Endometrial microvascular endothelial cells (primary cell): ENCODE data around the gene TDRD3. TPM values are rescaled to one million over a fixed set of nuclear protein-coding genes. Genes with fewer than 3 reads are reported as not detected.

Source experiments
- in situ Hi-C: cut with HindIII; loops from 2 replicates; pipeline ENCODE4 v1.10.0; 2017; ENCODE audit warnings: low sequenced_read_pairs, low pct_unique_long_range_greater_than_20kb; ENCODE audit errors: inconsistent ontology term
- total RNA-seq: library from RNA; depleted of rRNA; stranded (reverse); fragments of >200 nt; gene quantifications from one replicate; pipeline ENCODE4 v1.2.3, GENCODE V29; 2015; ENCODE audit errors: inconsistent ontology term

The TDRD3 gene
- total RNA-seq, 1 donor from 2014 or later: 6.1 TPM

DNA sequence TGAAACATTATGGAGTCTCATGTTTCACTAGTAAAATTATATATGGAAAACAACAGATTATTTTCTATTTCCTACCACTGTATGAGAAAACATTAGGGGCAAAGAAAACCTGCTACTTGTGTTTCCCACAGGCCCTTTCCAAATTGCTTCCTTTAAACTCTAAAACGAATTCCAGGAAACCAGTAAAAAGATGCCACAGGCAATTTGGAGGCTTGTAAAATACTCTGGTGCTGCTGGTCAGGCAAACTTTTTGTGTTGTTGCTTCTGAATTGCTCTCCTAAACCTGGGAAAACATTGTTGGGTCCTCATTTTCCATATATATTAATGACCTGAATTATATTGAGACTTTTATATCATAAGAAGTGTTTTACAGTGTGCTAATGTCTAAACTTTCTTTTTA lies 141.5 kb downstream of the TDRD3 start:
- in situ Hi-C loops: no loop called here

DNA sequence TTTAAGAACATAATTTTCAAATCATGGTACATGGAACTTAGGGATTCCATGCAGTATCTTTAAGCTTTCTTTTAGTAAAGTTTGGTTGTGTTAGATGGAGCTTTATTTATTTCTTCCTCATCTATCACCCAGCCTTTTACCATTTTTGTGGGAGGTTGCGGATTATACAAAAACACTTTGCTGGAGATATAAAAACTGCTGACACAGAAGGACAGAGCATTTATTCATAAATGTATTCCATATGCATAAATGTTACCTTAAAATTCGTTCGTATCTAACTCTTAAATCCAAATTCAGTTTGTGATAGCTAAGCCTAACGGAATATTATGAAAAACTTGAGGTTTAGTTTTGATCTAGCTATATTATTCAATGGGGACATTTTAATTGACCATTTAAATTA lies 143.3 kb downstream of the TDRD3 start:
- in situ Hi-C loops: no loop called here

DNA sequence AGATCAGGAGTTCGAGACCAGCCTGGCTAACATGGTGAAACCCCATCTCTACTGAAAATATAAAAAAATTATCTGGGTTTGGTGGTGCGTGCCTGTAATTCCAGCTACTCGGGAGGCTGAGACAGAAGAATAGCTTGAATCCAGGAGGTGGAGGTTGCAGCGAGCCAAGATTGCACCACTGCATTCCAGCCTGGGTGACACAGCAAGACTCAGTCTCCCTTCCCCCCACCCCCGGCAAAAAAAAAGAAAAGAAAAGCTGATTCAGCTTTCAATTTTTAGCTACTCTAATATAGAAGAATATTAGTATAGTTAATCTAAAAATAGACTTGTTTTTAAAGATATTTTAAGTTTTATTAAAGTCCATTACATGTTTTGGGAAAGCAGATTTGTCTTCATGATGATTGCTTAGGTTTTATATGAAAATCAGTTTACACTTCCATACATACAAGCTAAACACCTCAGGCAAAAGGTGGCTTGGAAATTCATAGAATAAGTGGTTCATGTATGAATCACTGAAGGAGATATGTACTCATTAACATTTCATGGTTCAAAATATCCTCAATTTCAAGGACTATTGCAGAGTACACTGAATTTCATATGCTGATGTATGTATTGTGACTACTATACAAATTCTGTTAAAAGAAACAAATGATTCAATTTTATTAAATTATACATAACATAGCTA lies 165.2 kb downstream of the TDRD3 start:
- in situ Hi-C loops: no loop called here

DNA sequence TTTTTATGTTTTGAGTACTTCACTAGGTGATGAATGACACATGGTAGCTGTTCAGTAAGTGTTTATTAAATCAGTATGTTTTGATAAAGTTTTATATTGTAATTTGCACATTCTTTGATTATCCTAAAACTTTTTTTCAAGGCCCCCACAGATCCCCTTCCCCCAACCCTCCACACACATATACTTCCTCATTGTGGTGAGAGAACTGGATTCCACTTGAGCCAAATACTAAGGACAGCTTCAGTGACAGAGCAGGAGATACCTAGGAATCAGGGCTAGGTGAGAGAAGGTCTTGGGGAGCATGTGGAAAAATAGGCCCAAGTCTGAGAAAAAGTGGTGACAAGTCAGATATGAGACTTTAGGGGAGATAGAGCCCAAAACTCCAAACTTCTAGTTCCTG lies 174.6 kb downstream of the TDRD3 start:
- in situ Hi-C loops: no loop called here

DNA sequence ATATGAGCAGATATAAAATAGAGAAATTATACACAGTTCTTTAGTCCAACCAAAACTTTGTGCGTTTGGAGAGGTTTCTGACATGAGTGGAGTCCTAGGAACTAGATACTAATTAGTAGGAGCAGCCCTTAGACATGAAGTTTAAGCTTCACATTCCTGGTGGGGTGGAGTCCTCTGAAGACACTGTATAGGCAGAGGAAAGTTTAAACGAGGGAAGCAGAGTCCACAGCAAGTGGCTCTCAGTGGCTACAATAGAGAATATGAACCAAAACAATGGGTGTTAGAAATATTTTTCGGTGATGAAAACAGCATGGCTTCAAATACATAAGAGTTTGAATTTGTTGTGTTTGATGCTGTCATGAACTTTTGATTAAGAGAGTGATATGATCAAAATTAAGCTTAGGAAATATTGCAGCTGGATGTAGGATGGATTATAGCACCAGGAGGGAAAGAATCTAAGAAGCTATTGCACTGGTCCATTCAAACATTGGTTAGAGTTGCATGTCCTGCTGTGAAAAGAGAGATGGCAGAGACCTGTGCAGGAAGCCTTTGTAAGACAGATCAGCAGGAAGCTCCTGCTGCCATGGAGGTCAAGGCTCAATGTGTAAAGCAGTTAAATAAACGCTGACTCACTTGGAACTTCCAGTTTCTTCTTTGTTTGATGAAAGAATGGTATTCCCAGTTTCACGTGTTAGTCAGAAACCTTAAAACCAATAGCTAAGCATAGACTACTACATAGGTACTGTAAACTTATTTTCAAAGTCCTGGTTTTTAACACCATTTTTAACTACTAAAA lies 175.2 kb downstream of the TDRD3 start:
- in situ Hi-C loops: no loop called here

DNA sequence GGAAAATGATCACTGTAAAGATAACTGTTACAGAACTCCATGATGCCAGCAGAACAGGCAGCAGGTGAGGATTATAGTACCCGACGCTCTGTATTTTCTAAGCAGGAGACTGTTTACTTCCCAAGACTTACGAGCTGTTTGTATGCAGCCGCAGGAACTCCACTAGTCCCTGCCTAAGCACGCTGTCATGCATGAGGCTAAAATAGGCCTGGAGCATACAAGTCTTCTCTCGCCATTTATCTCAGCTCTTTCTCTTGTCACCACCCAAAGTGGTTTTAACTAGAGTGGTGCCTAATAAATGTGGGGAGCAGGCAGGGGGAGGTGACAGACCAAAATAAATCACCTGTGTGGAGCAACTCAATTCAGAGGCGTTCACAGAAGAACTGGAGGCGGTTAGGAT lies 175.8 kb downstream of the TDRD3 start:
- in situ Hi-C loops: no loop called here

DNA sequence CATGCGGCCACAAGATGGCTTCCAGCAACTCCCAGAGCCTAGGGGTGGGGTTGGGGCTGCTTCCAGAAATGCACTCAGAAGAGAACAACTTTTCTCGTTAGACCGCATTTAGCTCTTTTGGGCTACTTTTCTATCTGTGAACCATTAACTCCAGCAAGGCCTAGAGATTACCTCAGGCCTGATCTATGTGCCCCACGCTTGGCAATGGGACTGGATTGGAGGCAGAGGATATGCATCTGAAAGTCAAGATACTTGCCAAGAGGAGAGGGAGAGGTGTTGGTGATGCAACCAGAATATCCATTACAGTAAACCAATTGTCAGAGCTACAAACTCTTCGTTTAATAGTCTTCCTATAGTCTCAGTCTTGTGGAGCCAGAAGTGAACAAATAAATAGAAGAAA lies 177.7 kb downstream of the TDRD3 start:
- in situ Hi-C loops: no loop called here

DNA sequence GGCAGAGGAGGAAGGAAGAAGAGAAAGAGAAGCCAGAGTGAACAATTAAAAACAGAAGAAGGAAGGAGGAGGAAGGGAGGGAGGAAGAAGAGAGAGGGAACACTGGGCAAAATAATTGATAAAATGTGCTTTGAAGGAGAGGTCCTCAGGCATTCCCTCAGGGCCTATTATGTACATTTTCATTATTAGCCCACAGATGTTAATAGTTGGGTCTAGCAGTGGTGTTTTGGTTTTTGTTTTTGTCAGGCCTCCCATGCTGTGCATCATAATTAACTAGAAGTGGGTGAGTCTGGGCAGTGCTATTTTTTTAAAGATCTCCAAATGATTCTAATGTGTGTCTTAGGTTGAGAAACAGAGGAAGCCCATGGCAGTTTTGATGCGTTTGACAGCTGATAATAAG lies 178.1 kb downstream of the TDRD3 start:
- in situ Hi-C loops: no loop called here

DNA sequence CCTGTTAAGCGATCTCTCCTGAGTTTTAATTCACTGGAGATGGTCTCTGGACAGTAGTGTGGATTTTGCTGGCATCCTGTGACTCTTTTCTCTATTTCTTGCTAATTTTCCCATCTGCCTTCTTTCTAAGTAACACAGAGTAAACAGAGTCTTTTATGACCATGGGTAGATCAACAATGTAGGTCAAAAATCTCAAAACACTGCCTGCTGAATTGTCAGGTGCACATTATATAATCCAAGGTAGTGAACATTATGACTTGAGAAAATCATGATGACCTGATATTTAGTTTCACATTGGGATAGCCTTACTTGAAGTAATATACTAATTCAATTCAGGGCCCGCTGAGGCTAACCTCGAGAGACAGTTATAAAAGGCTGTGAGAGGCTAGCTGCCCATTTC lies 180.7 kb downstream of the TDRD3 start:
- in situ Hi-C loops: no loop called here

DNA sequence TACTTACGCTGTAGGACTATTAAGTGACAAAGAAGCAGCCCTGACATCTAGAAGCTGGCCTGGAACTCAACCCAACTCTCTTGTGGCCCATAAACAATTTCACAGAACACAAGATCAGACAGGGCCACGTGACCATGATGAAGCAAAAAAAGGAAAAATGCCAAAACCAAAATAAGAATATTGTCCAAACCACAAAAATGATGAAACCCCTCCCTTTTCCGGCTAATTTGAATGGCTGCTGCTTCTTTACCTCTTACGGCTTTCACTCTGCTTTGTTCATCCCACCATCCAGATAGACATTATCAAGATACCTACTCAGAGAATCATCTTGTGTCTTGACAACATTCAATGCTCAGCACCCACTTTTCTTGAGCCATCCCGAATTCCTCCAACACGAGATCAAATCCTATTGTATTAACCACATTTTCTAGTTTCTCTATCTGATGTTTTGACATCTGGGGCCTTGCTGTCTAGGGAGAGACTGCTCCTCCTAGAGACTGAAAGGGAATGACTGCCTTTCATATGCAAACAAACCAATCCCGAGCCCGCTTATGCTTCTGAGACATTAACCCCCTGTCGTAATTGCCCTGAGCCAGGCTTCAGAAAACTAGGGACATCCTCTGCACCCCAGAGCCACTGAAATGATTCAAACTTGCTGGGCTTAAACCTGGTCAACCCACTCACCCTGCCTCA lies 186.3 kb downstream of the TDRD3 start:
- in situ Hi-C loops: no loop called here

DNA sequence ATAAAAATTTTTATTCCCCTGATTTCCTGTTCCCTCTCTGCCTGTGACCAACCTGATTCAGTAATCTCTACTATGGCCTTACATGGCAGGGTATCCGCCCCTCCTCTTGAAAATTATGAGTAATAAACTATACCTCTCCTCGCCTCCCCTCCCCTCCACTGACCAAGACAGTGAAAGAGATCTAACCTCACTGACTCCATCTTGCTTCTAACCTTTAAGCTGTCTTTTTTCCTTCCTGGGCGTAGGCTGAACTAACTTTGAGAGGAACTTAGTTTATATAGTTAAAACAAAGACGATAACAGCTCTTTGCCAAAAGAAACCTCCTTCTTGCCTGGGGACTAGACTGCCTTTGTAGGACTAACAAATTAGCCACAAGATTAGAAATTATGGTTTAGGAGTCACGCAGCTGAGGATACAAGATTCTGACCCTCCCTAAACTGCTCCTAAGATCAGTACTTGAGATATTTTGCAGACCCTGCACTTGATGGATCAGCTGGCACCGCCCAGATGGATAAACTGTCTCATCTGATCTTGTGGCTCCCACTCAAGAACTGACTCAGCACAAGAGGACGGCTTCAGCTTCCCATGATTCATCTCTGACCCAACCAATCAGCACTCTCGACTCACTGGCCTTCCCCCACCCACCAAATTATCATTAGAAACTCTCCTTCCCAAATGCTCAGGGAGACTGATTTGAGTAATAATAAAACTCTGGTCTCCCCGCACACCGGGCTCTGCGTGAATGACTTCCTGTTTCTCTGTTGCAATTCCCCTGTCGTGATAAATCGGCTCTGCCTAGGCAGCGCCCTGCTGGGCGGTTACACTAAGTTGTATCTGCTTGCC lies 187.1 kb downstream of the TDRD3 start:
- in situ Hi-C loops: no loop called here

DNA sequence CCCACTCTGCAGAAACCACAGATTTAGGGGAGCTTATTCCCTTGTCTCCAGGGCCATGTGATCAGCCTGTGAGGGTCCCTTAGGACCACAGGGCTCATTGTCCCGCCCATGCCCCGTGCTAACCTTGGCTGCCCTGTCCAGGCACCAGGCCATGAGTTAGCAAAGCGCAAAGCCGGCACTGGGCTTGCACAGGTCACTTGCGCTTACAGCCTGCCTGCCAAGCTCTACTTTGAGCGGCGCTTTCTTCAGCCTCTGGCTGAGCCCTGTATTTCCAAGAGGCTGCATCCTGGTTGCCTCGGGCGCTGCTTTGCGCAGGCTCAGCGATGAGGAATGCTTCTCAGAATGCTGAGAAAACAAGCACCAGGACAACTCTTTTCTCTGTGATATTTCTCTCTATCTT lies 188.0 kb downstream of the TDRD3 start:
- in situ Hi-C loops: no loop called here

DNA sequence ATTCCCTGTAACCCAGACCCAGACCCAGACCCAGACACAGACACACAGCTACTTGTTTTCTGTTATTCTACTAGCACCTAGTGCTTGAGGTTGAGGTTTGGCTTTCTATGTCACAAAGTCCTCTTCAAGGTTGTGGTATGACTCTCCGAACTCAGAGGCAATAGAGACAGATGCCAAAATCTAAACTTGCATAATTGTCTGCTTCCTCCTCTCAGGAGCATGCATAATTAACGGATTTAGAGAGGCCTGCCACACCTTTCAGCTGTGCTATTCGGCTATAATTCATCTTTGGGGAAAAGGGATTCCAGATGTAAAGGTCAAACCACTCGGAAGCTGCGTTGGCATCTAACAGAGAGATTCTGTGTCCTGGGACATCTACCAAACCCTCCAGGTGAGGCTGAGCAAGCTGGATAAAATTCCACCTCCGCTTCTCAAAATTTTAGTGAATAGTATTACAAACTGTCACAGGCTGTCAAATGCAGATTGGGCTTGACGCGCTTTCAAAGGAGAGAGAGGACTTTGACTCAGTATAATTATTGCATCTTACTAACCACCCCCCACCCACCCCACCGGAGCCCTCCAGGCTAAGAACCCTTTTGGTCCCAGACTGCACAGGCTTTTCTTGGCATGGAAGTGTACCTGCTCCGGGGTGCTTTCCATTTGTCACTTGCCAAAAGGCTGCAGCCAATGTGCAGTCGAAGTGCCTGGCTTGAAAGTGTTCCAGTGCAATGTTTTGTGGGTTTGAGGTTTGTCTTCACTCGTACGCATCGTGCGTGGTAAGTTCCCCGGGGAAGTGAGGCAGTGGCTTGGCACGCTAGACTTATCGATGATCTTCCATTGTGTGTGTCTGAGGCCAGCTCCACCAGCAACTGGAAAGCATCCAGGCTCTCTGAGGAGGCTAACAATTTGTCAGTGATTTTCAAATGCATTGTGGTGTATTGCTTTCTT lies 194.1 kb downstream of the TDRD3 start:
- in situ Hi-C loops: no loop called here

DNA sequence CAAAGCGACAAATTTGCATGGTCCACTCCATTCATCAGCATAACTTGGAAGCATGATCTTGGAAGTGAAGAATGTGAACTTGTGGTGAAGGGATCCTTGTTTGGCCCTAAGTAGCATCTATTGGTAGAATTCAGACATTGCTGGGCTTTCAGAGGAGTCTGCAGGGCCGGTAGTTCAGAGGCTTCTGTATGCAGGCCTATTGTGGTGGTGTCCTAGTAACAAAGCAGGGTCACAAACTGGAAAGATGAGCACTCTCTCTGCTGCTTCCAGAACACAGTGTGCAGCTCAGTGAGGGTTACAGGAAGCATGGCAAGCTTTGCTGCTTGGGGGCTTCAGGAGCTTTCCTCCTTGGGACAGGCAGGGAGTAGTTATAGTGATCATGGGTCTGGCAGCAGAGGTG lies 206.0 kb downstream of the TDRD3 start:
- in situ Hi-C loops: no loop called here

DNA sequence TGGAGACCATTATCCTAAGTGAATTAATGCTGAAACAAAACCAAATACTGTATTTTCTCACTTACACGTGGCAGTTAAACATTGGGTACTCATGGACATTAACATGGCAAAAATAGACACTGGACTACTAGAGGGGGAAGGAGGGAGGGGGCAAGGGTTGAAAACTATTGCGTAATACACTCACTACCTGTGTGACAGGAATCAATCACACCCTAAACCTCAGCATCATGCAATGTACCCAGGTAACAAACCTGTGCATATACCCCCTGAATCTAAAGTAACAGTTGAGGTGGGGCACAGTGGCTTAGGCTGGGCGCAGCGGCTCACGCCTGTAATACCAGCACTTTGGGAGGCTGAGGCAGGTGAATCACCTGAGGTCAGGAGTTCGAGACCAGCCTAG lies 207.0 kb downstream of the TDRD3 start:
- in situ Hi-C loops: no loop called here

DNA sequence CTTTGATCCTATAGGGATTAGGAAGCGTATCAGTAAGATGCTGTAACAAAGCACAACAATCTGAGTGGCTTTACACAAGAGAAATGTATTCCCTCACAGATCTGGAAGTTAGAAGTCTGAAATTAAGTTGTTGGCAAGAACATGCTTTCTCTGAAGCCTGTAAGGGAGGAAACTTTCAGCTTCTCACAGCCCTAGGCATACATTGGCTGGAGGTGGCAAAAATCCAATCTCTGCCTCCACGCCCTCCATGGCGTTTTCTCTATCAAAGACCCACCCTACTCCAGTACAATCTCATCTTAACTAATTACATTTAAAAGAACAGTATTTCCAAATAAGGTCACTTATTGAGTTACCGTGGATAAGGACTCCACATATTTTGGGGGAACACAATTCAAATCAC lies 211.9 kb downstream of the TDRD3 start:
- in situ Hi-C loops: no loop called here

DNA sequence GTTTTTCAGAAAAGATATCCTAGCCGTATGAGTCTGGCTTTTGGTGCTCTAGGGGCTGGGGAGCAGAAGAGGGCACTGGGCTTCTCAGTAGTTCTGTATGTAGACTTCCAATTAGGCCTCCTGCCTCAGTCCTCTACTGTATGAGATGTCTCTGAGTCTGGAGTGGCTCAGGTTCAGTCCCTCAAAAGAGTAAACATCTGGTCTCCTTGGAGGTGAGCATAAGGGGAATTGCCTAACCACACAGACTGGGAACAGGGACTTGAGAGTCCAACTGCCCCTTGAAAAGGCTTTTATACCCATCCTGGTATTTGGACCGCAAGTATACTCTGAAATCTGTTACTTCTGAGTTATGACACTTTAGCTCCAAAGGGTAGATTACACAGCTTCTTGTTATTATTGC lies 214.5 kb downstream of the TDRD3 start:
- in situ Hi-C loops: no loop called here

DNA sequence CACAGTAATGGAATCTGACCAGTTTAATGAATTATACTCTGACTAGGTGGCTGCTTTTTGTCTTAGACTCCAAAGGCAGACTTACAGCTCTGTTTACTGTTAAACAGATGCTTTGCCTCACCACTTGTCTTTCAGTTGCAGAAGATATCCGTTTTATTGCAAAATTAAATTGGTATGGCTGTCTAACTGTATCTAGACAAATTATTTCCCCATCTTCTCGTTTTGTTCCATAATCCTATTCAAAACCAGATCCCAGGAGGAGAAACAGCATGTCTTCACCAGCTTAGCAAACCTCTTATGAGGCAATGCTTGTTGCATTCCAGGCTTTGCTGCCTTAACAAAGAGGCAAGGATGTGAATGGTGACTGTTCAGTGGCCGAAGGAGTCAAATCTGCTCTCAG lies 215.6 kb downstream of the TDRD3 start:
- in situ Hi-C loops: no loop called here
